ENCODE measurements around the gene SKI. TPM values are rescaled to one million over a fixed set of nuclear protein-coding genes. Genes with fewer than 3 reads are reported as not detected.
A peak's percentile ranks its signal among the peaks of the same experiment; 100 is the strongest.

Gene SKI
- total RNA-seq, 1 experiment from 2014 or later = 53.7 TPM

GRCh38 chr1:2233997-2234761 is 6.1 kb downstream of the SKI start:
- POLR2A ChIA-PET = interaction anchor here (0.6 to 3.1 kb wide), 14 partner anchors 10 to 620 kb away, joined by 3 to 17 read pairs (median 4); partner anchors contain the start of gene FAAP20
- intact Hi-C loops (cut with micrococcal nuclease) = loop anchor here (1.0 to 5.0 kb wide), 3 partner anchors 39 to 58 kb away; no protein-coding TSS in a partner anchor
- H3K27ac Mint-ChIP-seq (ENCODE audit: low read depth, unreplicated experiment) = peak overlapping the region; percentile 44
- peaks cover 14% of the 10 kb centered on the region for H3K36me3 Mint-ChIP-seq (ENCODE audit: insufficient read depth, unreplicated experiment)
- no peaks in the 10 kb centered on the region for H3K9me3 Mint-ChIP-seq (ENCODE audit: unreplicated experiment)
- no TSS peak for BruUV-seq (replicated peaks)
- CTCF ChIA-PET = interaction anchor here (0.5 to 2.5 kb wide), 8 partner anchors 21 to 1343 kb away, joined by 3 to 14 read pairs (median 4); partner anchors contain the start of gene FAAP20
- H3K4me1 Mint-ChIP-seq (ENCODE audit: insufficient read depth, unreplicated experiment) = peaks cover 23% of the 10 kb centered on the region
- H3K27me3 Mint-ChIP-seq (ENCODE audit: insufficient read depth, unreplicated experiment) = no peaks in the 10 kb centered on the region
- no peak for TF ChIP-seq CTCF (IDR thresholded peaks at IDR 0.05; ENCODE audit: unreplicated experiment)
- peak overlapping the region; percentile 63 for H3K4me3 Mint-ChIP-seq (ENCODE audit: unreplicated experiment)
- peak; percentile 98 for DNase-seq (ENCODE audit: unreplicated experiment)

GRCh38 chr1:2234762-2235113 is 6.6 kb downstream of the SKI start:
- TF ChIP-seq CTCF (IDR thresholded peaks at IDR 0.05; ENCODE audit: unreplicated experiment) = no peak
- peak overlapping the region; percentile 63 for H3K4me3 Mint-ChIP-seq (ENCODE audit: unreplicated experiment)
- H3K27ac Mint-ChIP-seq (ENCODE audit: low read depth, unreplicated experiment) = peak overlapping the region; percentile 44
- DNase-seq (ENCODE audit: unreplicated experiment) = no peak
- H3K4me1 Mint-ChIP-seq (ENCODE audit: insufficient read depth, unreplicated experiment) = peaks cover 28% of the 10 kb centered on the region
- ChIA-PET POLR2A (interaction anchor here (0.6 to 3.1 kb wide), 14 partner anchors 10 to 620 kb away, joined by 3 to 17 read pairs (median 4); partner anchors contain the start of gene FAAP20), CTCF (interaction anchor here (0.7 to 2.5 kb wide), 6 partner anchors 22 to 274 kb away, joined by 3 to 14 read pairs (median 6); partner anchors contain the start of gene FAAP20)
- H3K27me3 Mint-ChIP-seq (ENCODE audit: insufficient read depth, unreplicated experiment) = no peaks in the 10 kb centered on the region
- no peaks in the 10 kb centered on the region for H3K9me3 Mint-ChIP-seq (ENCODE audit: unreplicated experiment)
- peaks cover 9% of the 10 kb centered on the region for H3K36me3 Mint-ChIP-seq (ENCODE audit: insufficient read depth, unreplicated experiment)
- intact Hi-C loops (cut with micrococcal nuclease) = loop anchor here (1.0 to 5.0 kb wide), 3 partner anchors 39 to 58 kb away; no protein-coding TSS in a partner anchor
- no TSS peak for BruUV-seq (replicated peaks)

- Mint-ChIP-seq H3K36me3 (ENCODE audit: insufficient read depth, unreplicated experiment) (peaks cover 8% of the 10 kb centered on the region), H3K27ac (ENCODE audit: low read depth, unreplicated experiment) (no peak overlapping the region), H3K9me3 (ENCODE audit: unreplicated experiment) (no peaks in the 10 kb centered on the region), H3K27me3 (ENCODE audit: insufficient read depth, unreplicated experiment) (no peaks in the 10 kb centered on the region), H3K4me1 (ENCODE audit: insufficient read depth, unreplicated experiment) (peaks cover 36% of the 10 kb centered on the region), H3K4me3 (ENCODE audit: unreplicated experiment) (no peak overlapping the region)
- ChIA-PET POLR2A (interaction anchor here (0.7 to 3.1 kb wide), 9 partner anchors 9 to 326 kb away, joined by 3 to 17 read pairs (median 5); partner anchors contain the start of gene FAAP20), CTCF (interaction anchor here (2.4 to 2.5 kb wide), 2 partner anchors 23 to 40 kb away, joined by 9 to 14 read pairs; partner anchors contain the start of gene FAAP20)
- BruUV-seq (replicated peaks) = no TSS peak
- intact Hi-C loops (cut with micrococcal nuclease) = no loop called here
- TF ChIP-seq CTCF (IDR thresholded peaks at IDR 0.05; ENCODE audit: unreplicated experiment) = no peak
- no peak for DNase-seq (ENCODE audit: unreplicated experiment)
Observed at GRCh38 chr1:2235300-2235998, 7.3 kb downstream of the SKI start.

Data from MCF 10A (cell line).